HCT116 (cell line): Measurements from ENCODE around the gene CDC42EP5. TPM values are rescaled to one million over a fixed set of nuclear protein-coding genes. Genes with fewer than 3 reads are reported as not detected.

ENCODE experiments used
- ATAC-seq: fragments of 200-7000 bp; cut with Tn5 transposase; 2 replicates; pipeline ENCODE4 v1.9.1; 2020; ENCODE audit warnings: mild to moderate bottlenecking, moderate library complexity
- BruUV-seq: library from RNA; stranded (reverse); fragments of 400-500 nt; replicated peaks from 2 replicates; lab custom pipeline; 2021; lab: Mats Ljungman, UMichigan
- CTCF ChIA-PET: fragments of 300-600 bp; sonication (Branson Sonifier 250); formaldehyde crosslinking; loops from one replicate; lab custom pipeline; 2021; ENCODE audit warnings: antibody characterized with exemption; lab: Charles Lee
- POLR2A ChIA-PET: fragments of 300-600, 350-600 bp; sonication (Branson Sonifier 250); formaldehyde crosslinking; loops from one replicate; lab custom pipeline; 2021; ENCODE audit warnings: antibody characterized with exemption; lab: Charles Lee
- RAD21 ChIA-PET, 2 experiments: fragments of 300-600 bp; sonication (Branson Sonifier 250); formaldehyde crosslinking; loops; one replicate each; lab custom pipeline; 2023; ENCODE audit warnings: low total read pairs in 2 of 2; ENCODE audit not compliant: uncharacterized antibody in 2 of 2, unreplicated experiment in 2 of 2, low non-redundant PET in 1 of 2; lab: Charles Lee
- DNase-seq: peaks from one replicate; pipeline ENCODE4 v3.0.0-alpha.2; 2010; ENCODE audit warnings: low read depth, low spot score
- H2AFZ ChIP-seq: fragments of 200-600 bp; shearing (Covaris generic), sonication (generic); 2 replicates; pipeline ENCODE4 v1.6.1; 2017; ENCODE audit warnings: low read depth, mixed run types, mixed read lengths, antibody characterized with exemption, low read length; ENCODE audit not compliant: poor library complexity, severe bottlenecking
- H3K27ac ChIP-seq: 2 replicates; pipeline ENCODE4 v1.5.1; 2012; ENCODE audit warnings: low read depth, low read length
- H3K27me3 ChIP-seq: fragments of 200-600 bp; sonication (generic); 2 replicates; pipeline ENCODE4 v1.6.1; 2016; ENCODE audit warnings: mixed run types, low read length, mixed read lengths; ENCODE audit not compliant: insufficient read depth
- H3K36me3 ChIP-seq, 2 experiments: fragments of 200-500 bp in 1 of 2; fragments of 200-600 bp in 1 of 2; sonication (Bioruptor generic) in 1 of 2; sonication (generic) in 1 of 2; 2 replicates each; pipeline versions ENCODE4 v1.5.1 to v1.6.1; 2014 to 2016; ENCODE audit warnings: low read length in 2 of 2, inconsistent platforms in 1 of 2, mixed read lengths in 1 of 2, mixed run types in 1 of 2; ENCODE audit not compliant: insufficient read depth in 2 of 2, control insufficient read depth in 1 of 2
- H3K4me1 ChIP-seq, 2 experiments: fragments of 200-600 bp in 1 of 2; sonication (generic) in 1 of 2; 2 replicates each; pipeline versions ENCODE4 v1.5.1 to v1.6.1; 2012 to 2017; ENCODE audit warnings: low read length in 2 of 2, inconsistent platforms in 1 of 2, mild to moderate bottlenecking in 1 of 2, mixed read lengths in 1 of 2, mixed run types in 1 of 2, moderate library complexity in 1 of 2; ENCODE audit not compliant: insufficient read depth in 2 of 2, control insufficient read depth in 1 of 2
- H3K4me2 ChIP-seq: fragments of 200-600 bp; sonication (generic); 2 replicates; pipeline ENCODE4 v1.6.1; 2017; ENCODE audit warnings: mixed run types, low read length, mixed read lengths
- H3K4me3 ChIP-seq, 2 experiments: fragments of 200-600 bp in 1 of 2; sonication (generic) in 1 of 2; replicated peaks in 1 of 2; 2 replicates each; pipeline ENCODE4 v1.5.1; 2011 to 2016; ENCODE audit warnings: low read length in 2 of 2, control low read depth in 1 of 2, low read depth in 1 of 2, mild to moderate bottlenecking in 1 of 2, mixed read lengths in 1 of 2, mixed run types in 1 of 2
- H3K79me2 ChIP-seq: fragments of 200-600 bp; sonication (generic); 2 replicates; pipeline ENCODE4 v1.6.1; 2017; ENCODE audit warnings: mild to moderate bottlenecking, mixed run types, low read length, moderate library complexity, mixed read lengths; ENCODE audit not compliant: insufficient read depth
- H3K9ac ChIP-seq: fragments of 200-600 bp; sonication (generic); 2 replicates; pipeline ENCODE4 v1.6.1; 2016; ENCODE audit warnings: low read length, mixed read lengths
- H3K9me2 ChIP-seq: fragments of 200-600 bp; sonication (generic), shearing (Covaris generic); 2 replicates; pipeline ENCODE4 v1.6.1; 2017; ENCODE audit warnings: mixed run types, mild to moderate bottlenecking, moderate library complexity; ENCODE audit not compliant: insufficient read depth
- H3K9me3 ChIP-seq, 2 experiments: fragments of 200-500 bp in 1 of 2; fragments of 200-600 bp in 1 of 2; sonication (Bioruptor generic) in 1 of 2; sonication (generic) in 1 of 2; 2 replicates each; pipeline ENCODE4 v1.6.1; 2014 to 2017; ENCODE audit warnings: low read length in 2 of 2, mixed read lengths in 2 of 2, inconsistent platforms in 1 of 2, low read depth in 1 of 2, mild to moderate bottlenecking in 1 of 2, mixed run types in 1 of 2, moderate library complexity in 1 of 2; ENCODE audit not compliant: control insufficient read depth in 1 of 2, insufficient read depth in 1 of 2
- H4K20me1 ChIP-seq: fragments of 200-600 bp; sonication (generic), shearing (Covaris generic); 2 replicates; pipeline ENCODE4 v1.6.1; 2017; ENCODE audit warnings: mixed run types, mild to moderate bottlenecking, moderate library complexity; ENCODE audit not compliant: insufficient read depth
- CEBPB ChIP-seq: IDR thresholded peaks from 2 replicates; pipeline ENCODE4 v1.6.1; 2012; ENCODE audit warnings: low read depth
- EZH2phosphoT487 ChIP-seq: fragments of 200-600 bp; IDR thresholded peaks from 2 replicates; pipeline ENCODE4 v1.6.1; 2018; ENCODE audit warnings: antibody characterized with exemption, borderline replicate concordance
- JUND ChIP-seq: IDR thresholded peaks from 2 replicates; pipeline ENCODE4 v1.6.1; 2012
- RAD21 ChIP-seq: IDR thresholded peaks from 2 replicates; pipeline ENCODE4 v1.6.1; 2012; ENCODE audit warnings: low read depth, mild to moderate bottlenecking
- SRF ChIP-seq: IDR thresholded peaks from 2 replicates; pipeline ENCODE4 v1.6.1; 2012; ENCODE audit warnings: low read depth
- TCF7L2 ChIP-seq: IDR thresholded peaks from 2 replicates; pipeline ENCODE4 v1.7.0; 2011; ENCODE audit warnings: borderline replicate concordance, inconsistent platforms; ENCODE audit not compliant: insufficient read depth, insufficient read length; ENCODE audit errors: extremely low read depth
- ZFX ChIP-seq: fragments of 450-650 bp; IDR thresholded peaks from 2 replicates; pipeline ENCODE4 v1.6.1; 2017
- ZNF274 ChIP-seq: fragments of 200-500 bp; sonication (Bioruptor generic); IDR thresholded peaks from 2 replicates; pipeline ENCODE4 v1.6.1; 2014; ENCODE audit warnings: mild to moderate bottlenecking, low read depth, low read length, inconsistent platforms
- intact Hi-C: fragments of 100-400 bp; cut with micrococcal nuclease; formaldehyde crosslinking; loops from 2 replicates; pipeline ENCODE4 v1.10.0; 2022
- total RNA-seq: library from RNA; stranded (reverse); gene quantifications from one replicate; pipeline ENCODE4 v1.2.1, GENCODE V29; 2021; ENCODE audit not compliant: unreplicated experiment
- TF ChIP-seq, protein P1 (sequence below): IDR thresholded peaks from 2 replicates; pipeline ENCODE4 v1.6.1; 2012
- TF ChIP-seq, protein P2 (sequence below), 3 experiments: fragments of 200-600 bp in 1 of 3; sonication (generic) in 1 of 3; IDR thresholded peaks in 2 of 3; conservative IDR thresholded peaks in 1 of 3; 2 replicates each; pipeline ENCODE4 v1.5.1; 2012 to 2017; ENCODE audit warnings: low read depth in 2 of 3, low read length in 2 of 3, antibody characterized with exemption in 1 of 3, borderline replicate concordance in 1 of 3, control low read depth in 1 of 3, mild to moderate bottlenecking in 1 of 3, mixed read lengths in 1 of 3, mixed run types in 1 of 3, moderate library complexity in 1 of 3; ENCODE audit not compliant: insufficient read depth in 1 of 3

The CDC42EP5 gene
- total RNA-seq, 1 experiment from 2014 or later, result 0.64 TPM

DNA sequence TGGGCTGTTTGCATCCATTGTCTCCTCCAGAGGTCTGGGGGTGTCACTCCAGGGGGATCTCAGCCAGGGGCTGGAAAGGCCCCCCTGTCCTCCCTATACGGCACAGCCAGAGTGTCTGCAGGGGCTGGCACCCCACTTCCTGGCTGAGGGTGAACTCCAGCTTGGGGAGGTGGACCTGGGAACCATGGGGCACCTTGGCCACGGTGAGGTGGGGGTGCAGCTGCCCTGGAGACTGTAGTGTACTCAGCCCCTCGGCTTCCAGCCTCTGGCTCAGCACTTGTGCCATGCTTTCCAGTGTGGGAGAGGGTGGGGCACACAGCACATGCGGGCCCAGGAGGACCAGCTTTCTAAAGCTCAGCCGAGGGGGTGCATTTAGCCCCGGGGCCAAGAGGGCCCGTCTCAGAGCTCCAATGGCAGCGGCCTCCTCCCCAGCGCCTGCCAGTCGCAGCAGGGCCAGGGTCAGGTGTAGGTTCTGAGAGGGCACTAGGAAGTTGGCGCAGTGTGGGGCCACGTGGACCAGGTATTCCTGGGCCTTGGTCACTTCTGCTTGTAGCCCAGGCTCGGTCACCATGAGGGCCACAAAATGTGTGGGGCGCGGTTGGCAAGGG is 10.9 kb downstream of the CDC42EP5 start:
- ATAC-seq (no peak), DNase-seq (no peak)
- ChIA-PET CTCF (no interaction called here), RAD21 (interaction anchor here in 1 of 2 experiments (0.7 kb wide), 1 partner anchor 13 kb away, joined by 3 read pairs; no protein-coding TSS in a partner anchor), POLR2A (interaction anchor here (1.8 to 1.9 kb wide), 2 partner anchors 11 to 14 kb away, joined by 9 to 17 read pairs; partner anchors contain the start of genes CDC42EP5 and LENG8)
- Histone ChIP-seq H3K9me3 (no peaks in the 10 kb centered on the region), H3K9me2 (no peaks in the 10 kb centered on the region), H3K27me3 (no peaks in the 10 kb centered on the region), H3K4me3 (peak overlapping the region; percentile 61 to 83), H3K36me3 (peaks cover 22 to 27% of the 10 kb centered on the region in 2 experiments; a peak in 3 of 4 replicates), H4K20me1 (no peaks in the 10 kb centered on the region), H3K4me2 (peak overlapping the region; percentile 97), H3K9ac (peak overlapping the region; percentile 96), H3K27ac (peak overlapping the region; percentile 99), H2AFZ (no peak overlapping the region), H3K79me2 (peaks cover 52% of the 10 kb centered on the region), H3K4me1 (peaks cover 7 to 26% of the 10 kb centered on the region in 2 experiments; a peak in 3 of 4 replicates)
- BruUV-seq, result TSS peak; percentile 83
- intact Hi-C loops, result no loop called here
- TF ChIP-seq, protein P1, sequence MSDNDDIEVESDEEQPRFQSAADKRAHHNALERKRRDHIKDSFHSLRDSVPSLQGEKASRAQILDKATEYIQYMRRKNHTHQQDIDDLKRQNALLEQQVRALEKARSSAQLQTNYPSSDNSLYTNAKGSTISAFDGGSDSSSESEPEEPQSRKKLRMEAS, result no peak; the same call in 1 of the 2 replicates
- TF ChIP-seq RAD21 (no peak), EZH2phosphoT487 (no peak), TCF7L2 (no peak), ZNF274 (no peak), ZFX (no peak), CEBPB (no peak), SRF (no peak), JUND (no peak)
- TF ChIP-seq, protein P2, sequence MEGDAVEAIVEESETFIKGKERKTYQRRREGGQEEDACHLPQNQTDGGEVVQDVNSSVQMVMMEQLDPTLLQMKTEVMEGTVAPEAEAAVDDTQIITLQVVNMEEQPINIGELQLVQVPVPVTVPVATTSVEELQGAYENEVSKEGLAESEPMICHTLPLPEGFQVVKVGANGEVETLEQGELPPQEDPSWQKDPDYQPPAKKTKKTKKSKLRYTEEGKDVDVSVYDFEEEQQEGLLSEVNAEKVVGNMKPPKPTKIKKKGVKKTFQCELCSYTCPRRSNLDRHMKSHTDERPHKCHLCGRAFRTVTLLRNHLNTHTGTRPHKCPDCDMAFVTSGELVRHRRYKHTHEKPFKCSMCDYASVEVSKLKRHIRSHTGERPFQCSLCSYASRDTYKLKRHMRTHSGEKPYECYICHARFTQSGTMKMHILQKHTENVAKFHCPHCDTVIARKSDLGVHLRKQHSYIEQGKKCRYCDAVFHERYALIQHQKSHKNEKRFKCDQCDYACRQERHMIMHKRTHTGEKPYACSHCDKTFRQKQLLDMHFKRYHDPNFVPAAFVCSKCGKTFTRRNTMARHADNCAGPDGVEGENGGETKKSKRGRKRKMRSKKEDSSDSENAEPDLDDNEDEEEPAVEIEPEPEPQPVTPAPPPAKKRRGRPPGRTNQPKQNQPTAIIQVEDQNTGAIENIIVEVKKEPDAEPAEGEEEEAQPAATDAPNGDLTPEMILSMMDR (IDR thresholded peaks at IDR 0.05 in 2 of 3, conservative IDR thresholded peaks at IDR 0.05 in 1 of 3; ENCODE audit: borderline replicate concordance in 1 of 3, insufficient read depth in 1 of 3, low read depth in 2 of 3, low read length in 2 of 3), result no peak
